HG03439 (cell line): ENCODE data around the gene DCBLD2.

ENCODE experiments used
- ATAC-seq: cut with Tn5 transposase; IDR thresholded peaks from one replicate; pipeline ENCODE4 v1.9.1; 2021; ENCODE audit warnings: mild to moderate bottlenecking, moderate library complexity; ENCODE audit not compliant: unreplicated experiment

The DCBLD2 gene

DNA sequence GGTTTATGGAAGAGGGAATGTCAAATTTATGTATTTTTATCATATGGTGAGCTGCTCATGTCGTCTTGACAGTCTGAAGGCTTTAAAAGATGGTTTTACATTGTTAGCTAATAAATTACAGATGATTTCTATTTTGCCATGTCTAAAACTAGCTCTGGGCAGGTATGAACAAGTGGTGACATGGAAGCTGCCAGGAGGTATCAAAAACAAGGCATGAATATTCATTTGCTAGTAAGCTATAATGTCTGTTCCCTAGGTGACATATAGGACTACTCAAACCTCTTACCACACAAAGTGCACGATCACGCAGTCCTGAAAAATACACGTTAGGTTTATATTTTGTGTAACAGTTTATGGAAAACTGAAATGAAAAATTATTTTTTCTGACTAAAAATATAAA lies 103.6 kb downstream of the DCBLD2 start:
- ATAC-seq, result no peak

GRCh38 chr3:98796334-98796733 lies 105.2 kb downstream of the DCBLD2 start:
- no peak for ATAC-seq

DNA sequence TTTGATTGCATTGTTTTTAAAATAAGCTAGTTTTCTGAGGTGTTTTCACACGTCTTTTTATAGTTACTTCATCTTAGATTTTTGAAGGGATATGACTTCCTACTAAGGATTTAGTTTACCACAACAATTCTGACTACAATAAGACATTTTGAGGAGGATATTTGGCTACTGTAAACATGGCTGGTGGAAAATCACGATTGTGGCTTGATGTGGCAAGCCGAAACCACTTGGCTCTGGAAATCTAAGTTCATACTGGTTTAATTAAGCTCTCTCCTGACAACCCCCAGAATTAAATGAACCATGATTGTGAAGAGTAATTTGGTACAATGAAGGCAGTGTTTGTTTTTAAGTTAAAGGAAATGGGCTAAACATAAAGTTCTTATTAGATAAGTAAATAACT lies 107.5 kb downstream of the DCBLD2 start:
- no peak for ATAC-seq

- ATAC-seq, result no peak
Measured at GRCh38 chr3:98791341-98792325, 109.9 kb downstream of the DCBLD2 start.

- no peak for ATAC-seq
Measured at GRCh38 chr3:98788651-98789050, 112.8 kb downstream of the DCBLD2 start.

GRCh38 chr3:98787181-98787580 lies 114.3 kb downstream of the DCBLD2 start:
- ATAC-seq, result no peak

- no peak for ATAC-seq
Measured at GRCh38 chr3:98786364-98787006, 115.0 kb downstream of the DCBLD2 start.

DNA sequence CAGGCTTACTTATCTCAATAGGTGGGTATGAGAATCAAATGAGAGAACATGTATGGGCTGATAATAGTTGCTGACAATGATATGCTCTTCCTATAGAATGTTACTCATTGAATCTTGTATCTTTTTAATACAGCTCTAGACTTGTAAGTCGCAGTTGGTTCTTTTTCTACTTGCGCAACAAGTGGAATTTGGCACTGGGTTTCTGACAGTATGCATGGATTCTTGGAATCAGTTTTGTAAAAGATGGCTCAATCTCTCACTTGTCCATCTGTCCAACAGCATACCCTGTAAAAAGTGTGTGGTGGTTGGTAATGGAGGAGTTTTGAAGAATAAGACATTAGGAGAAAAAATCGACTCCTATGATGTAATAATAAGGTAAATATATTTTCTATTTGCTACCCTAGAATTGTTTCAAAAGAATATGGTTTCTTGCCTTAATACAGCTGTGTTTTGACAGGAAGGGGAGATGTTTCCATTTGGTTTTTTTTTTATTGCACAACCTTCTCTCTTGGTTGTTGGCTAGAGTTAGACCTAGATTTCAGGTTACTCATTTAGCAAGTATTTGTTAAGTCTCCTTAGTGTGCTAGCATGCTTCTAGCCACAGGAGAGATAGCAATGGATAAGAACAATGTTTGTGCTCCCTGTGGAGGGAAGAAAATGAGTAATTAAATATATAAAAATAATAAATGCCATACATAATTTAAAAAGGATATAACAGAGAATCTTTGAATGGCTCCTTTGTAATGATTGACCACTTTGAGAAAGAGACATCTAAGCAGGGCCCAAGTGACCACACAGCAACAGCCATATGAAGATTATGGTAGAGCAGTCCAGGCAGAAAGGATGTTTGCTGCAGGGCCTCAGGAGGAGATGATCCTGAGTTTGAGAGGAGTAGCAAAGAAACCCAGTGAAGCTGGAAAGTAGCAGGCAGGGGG lies 116.6 kb downstream of the DCBLD2 start:
- ATAC-seq, result no peak

GRCh38 chr3:98784042-98784441 lies 117.5 kb downstream of the DCBLD2 start:
- ATAC-seq, result no peak

DNA sequence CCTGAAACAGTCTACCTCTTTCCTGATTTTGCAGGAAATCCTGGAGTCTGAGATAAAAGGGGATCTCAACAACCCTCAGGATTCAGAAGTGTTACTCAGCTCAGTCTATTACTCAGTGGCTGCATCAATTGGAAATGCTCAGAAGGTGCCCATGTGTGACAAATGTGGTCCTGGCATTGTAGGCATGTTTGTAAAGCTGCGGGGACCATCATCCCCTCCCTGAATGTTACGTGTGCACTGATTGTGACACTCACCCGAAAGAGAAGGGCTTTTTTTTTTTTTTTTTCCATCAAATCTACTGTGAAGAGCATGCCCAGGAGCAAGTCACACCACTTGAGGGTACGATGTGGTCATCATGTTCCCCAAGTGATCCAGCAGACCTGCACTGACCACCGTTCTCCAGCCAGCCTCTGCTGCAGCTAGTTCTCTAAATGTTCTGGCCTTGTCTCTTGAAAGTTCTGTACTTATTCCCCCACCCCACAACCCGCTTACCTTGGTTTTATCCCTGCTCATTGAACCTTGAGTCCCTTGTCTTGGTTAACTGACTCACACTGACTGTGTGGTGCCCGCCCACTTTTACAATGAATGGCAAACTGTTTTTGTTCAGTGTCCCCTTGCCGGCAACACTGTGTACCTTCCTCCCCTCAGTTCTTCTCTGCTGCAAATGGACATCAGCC lies 118.5 kb downstream of the DCBLD2 start:
- no peak for ATAC-seq

DNA sequence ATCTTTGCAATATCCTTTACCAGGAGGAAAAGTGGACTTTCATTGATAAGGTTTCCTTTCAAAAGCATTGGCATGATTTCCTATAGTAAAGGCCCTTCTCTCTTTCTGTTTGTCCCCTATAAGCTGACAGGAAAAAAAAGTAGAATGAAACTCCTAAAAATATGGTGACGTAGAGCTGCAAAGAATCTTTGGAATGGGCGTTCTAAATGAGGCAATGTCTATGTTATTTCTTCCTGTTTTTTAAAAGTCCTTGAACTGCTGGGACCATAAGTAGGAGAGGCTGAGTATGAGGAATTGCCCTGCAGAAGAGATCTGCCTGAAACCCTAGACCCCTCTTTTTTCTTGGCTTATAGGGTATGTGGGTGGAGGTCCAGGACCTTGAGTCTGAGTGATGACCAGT lies 121.2 kb downstream of the DCBLD2 start:
- no peak for ATAC-seq

DNA sequence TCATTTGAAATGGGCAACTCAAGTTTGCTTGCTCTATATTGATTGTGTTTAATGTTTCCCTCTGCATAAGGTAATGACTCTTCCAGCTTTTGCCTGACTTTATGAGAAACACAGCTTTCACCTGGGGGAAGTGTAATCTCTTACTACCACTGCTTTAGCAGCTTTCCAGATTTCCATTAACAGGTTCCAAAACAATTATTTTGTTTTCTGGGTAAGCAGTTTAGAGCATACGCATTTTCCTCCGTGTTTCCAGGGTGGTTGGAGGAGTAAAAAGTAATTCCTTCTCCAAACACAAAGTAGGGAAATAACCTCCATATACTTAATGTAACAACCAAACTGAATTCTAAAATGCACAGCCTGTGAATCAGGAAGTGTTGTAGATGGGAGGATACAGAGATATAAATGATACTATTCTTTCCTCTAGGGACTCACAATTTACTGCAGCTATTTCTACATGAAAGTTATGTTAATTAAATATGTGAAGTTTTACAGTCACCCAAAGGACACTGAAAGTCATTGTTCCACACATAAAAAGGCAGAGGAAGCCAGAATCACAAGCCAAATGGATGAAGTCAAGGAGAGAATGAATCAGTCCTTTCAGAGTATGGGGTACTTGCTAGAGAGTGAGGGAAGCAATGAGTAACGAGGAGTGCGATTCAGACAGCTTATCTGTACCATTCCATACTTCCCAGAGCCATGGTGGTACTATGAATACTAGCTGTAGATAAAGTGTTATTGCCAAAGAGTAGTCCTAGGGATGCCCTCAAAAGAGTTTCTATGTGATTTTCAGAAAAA lies 121.8 kb downstream of the DCBLD2 start:
- no peak for ATAC-seq

- ATAC-seq, result no peak
Measured at GRCh38 chr3:98778852-98779413, 122.6 kb downstream of the DCBLD2 start.

GRCh38 chr3:98778383-98778782 lies 123.1 kb downstream of the DCBLD2 start:
- ATAC-seq, result no peak

- ATAC-seq, result no peak
Measured at GRCh38 chr3:98777801-98778220, 123.7 kb downstream of the DCBLD2 start.

DNA sequence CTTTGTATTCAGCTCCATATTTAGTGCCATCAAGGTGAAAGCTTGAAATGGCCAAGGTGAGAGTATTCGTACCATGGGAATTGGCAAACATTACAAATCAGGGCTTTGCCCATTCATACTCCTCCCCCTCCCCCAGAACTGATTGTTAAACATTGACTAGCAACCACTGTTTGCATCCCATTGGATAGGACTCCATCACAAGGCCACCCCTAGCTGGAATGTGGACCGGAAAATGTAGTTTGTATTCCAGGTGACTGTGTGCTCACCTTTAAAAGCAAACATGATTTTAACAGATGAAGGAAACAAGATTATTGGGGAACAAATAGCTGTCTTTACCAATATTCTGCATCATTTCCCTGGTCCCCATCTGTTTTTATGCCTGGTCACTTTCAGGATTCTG lies 124.2 kb downstream of the DCBLD2 start:
- no peak for ATAC-seq

DNA sequence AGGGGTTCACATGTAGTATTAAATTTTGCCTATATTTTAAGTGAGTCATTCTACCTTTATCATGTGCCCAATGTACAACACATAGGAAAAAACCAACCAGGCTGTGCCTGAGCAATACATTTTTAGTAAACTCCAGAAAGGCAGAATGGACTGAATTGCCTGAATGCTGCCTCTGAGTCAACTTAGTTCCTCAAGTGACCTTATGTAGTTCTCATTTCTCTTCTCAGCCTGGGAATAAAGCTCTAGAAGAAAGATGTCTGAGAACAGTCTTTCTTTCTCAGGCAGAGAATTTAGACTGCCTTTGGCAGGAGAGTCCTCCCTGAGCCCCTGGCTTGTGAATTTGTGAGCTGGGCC lies 125.4 kb downstream of the DCBLD2 start:
- no peak for ATAC-seq

DNA sequence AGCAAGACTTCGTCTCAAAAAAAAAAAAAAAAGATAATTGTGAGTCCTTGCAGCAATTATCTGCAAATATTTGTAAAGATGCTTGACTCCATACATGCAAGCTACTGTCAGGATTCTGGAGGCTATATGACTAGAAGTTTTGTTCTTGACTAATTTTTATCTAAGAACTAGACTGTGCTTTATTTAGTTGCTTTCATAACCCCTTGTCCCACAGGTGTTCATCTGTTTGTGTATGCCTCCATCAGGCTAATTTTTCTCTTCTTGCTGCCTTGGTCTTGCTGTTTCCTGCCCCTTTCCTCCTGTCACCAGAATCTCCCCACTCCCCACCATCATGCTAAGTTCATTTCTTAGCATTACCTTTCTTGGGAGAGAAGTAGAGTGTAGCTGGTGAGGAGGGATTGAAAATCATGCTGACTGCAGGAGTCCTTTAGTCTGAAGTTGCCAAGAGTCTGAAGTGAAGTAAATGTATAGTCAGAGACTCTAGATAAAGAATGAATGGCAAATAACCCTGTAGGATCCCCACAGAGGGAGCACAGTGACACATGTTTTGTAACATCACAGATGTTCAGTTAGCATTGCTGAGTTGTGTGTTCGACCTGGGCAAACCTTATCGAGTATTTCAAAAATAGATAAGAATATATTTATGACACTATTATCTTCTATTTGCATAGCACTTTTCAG lies 125.9 kb downstream of the DCBLD2 start:
- no peak for ATAC-seq

DNA sequence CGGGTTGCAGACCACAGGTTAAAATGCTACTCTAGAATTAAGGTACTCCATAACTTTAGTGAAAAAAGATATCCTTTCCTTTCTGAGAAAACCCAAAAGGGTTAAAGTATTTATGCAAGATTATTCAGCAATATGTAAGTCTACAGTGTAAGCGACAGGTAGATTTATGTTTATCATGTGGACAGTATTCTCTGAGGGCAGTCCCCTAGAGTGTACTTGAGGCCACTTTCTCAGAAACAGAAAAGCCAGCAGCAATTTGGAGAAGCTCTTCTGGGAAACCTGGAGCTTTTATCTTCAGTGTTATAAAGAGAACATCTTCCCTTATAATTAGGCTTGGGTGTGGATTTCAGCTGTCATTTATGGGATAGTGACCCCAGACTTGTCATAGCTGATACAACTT lies 129.5 kb downstream of the DCBLD2 start:
- ATAC-seq, result no peak
